Panc1 (cell line): ENCODE data around the gene PDZD4. TPM values are rescaled to one million over a fixed set of nuclear protein-coding genes. Genes with fewer than 3 reads are reported as not detected.

Source experiments
- ATAC-seq: fragments of 200-7000 bp; cut with Tn5 transposase; 2 replicates; pipeline ENCODE4 v1.9.1; 2020; ENCODE audit warnings: mild to moderate bottlenecking, moderate library complexity
- BruUV-seq: library from RNA; stranded (reverse); fragments of 400-500 nt; replicated peaks from 2 replicates; lab custom pipeline; 2021; lab: Mats Ljungman, UMichigan
- CTCF ChIA-PET: fragments of 300-600 bp; sonication (Branson Sonifier 250); formaldehyde crosslinking; loops from one replicate; lab custom pipeline; 2022; ENCODE audit warnings: antibody characterized with exemption; lab: Charles Lee
- POLR2A ChIA-PET: fragments of 300-600 bp; sonication (Branson Sonifier 250); formaldehyde crosslinking; loops from one replicate; lab custom pipeline; 2022; ENCODE audit warnings: antibody characterized with exemption; lab: Charles Lee
- DNase-seq: peaks from one replicate; pipeline ENCODE4 v3.0.0-alpha.2; 2010; ENCODE audit warnings: low read depth, low spot score
- H3K27ac ChIP-seq: 2 replicates; pipeline ENCODE4 v1.5.1; 2011; ENCODE audit warnings: mild to moderate bottlenecking, low read length, inconsistent platforms
- H3K27me3 ChIP-seq: fragments of 200-500 bp; sonication (Bioruptor generic); 2 replicates; pipeline ENCODE4 v1.6.0; 2014; ENCODE audit warnings: low read length, inconsistent platforms; ENCODE audit not compliant: control insufficient read depth, insufficient read depth
- H3K36me3 ChIP-seq: fragments of 200-500 bp; sonication (Bioruptor generic); 2 replicates; pipeline ENCODE4 v1.5.1; 2014; ENCODE audit warnings: inconsistent platforms, mild to moderate bottlenecking, low read length, moderate library complexity; ENCODE audit not compliant: control insufficient read depth, insufficient read depth
- H3K4me1 ChIP-seq: 2 replicates; pipeline ENCODE4 v1.5.1; 2011; ENCODE audit warnings: inconsistent platforms, mild to moderate bottlenecking, low read length, moderate library complexity; ENCODE audit not compliant: control insufficient read depth, insufficient read depth
- H3K4me3 ChIP-seq, 2 experiments: 2 replicates each; pipeline ENCODE4 v1.5.1; 2011 to 2012; ENCODE audit warnings: low read depth in 2 of 2, low read length in 2 of 2, mild to moderate bottlenecking in 2 of 2, inconsistent platforms in 1 of 2, moderate library complexity in 1 of 2
- H3K9me3 ChIP-seq: fragments of 200-500 bp; sonication (Bioruptor generic); 2 replicates; pipeline ENCODE4 v1.5.1; 2014; ENCODE audit warnings: low read depth, mild to moderate bottlenecking, inconsistent platforms, low read length, moderate library complexity; ENCODE audit not compliant: control insufficient read depth, insufficient read depth
- CTCF ChIP-seq: fragments of 450-650 bp; IDR thresholded peaks from 2 replicates; pipeline ENCODE4 v1.5.1; 2017; ENCODE audit warnings: mild to moderate bottlenecking
- POLR2AphosphoS5 ChIP-seq: IDR thresholded peaks from 2 replicates; pipeline ENCODE4 v1.6.1; 2012; ENCODE audit warnings: mild to moderate bottlenecking, low read depth, low read length, moderate library complexity
- REST ChIP-seq, 2 experiments: IDR thresholded peaks; 2 replicates each; pipeline ENCODE4 v1.6.1; 2011 to 2012; ENCODE audit warnings: low read depth in 2 of 2, control low read depth in 1 of 2, low read length in 1 of 2, mild to moderate bottlenecking in 1 of 2, moderate library complexity in 1 of 2; ENCODE audit not compliant: insufficient read depth in 1 of 2
- SIN3A ChIP-seq: IDR thresholded peaks from 2 replicates; pipeline ENCODE4 v1.6.1; 2012; ENCODE audit warnings: low read depth, mild to moderate bottlenecking, low read length, moderate library complexity, borderline replicate concordance; ENCODE audit not compliant: insufficient read depth
- TCF7L2 ChIP-seq: IDR thresholded peaks from 2 replicates; pipeline ENCODE4 v1.6.1; 2011; ENCODE audit warnings: mild to moderate bottlenecking, low read depth, low read length, inconsistent platforms
- in situ Hi-C: cut with HindIII; loops from 2 replicates; pipeline ENCODE4 v1.10.0; 2016; ENCODE audit warnings: low sequenced_read_pairs, low pct_unique_long_range_greater_than_20kb
- intact Hi-C: fragments of 100-400 bp; cut with micrococcal nuclease; formaldehyde crosslinking; loops from one replicate; pipeline ENCODE4 v1.10.0; 2022; ENCODE audit not compliant: unreplicated experiment
- total RNA-seq: library from RNA; stranded (reverse); gene quantifications from one replicate; pipeline ENCODE4 v1.2.1, GENCODE V29; 2021; ENCODE audit not compliant: unreplicated experiment

Gene PDZD4
- total RNA-seq, 1 experiment from 2014 or later = 37.2 TPM

- in situ Hi-C loops = no loop called here
These were observed 31.0 kb downstream of the PDZD4 start for GRCh38 chrX:153799326-153799725.

GRCh38 chrX:153797415-153798015, 32.8 kb downstream of the PDZD4 start:
- H3K9me3 ChIP-seq = no peaks in the 10 kb centered on the region
- TF ChIP-seq REST (IDR thresholded peaks at IDR 0.05; ENCODE audit: insufficient read depth in 1 of 2, low read depth in 2 of 2, low read length in 1 of 2) (no peak), TCF7L2 (no peak), CTCF (no peak)
- H3K36me3 ChIP-seq = peaks cover 3% of the 10 kb centered on the region
- intact Hi-C loops (no loop called here), in situ Hi-C loops (no loop called here)
- no peak for ATAC-seq
- CTCF ChIA-PET = no interaction called here
- no peaks in the 10 kb centered on the region for H3K27me3 ChIP-seq
- DNase-seq = no peak
- POLR2A ChIA-PET = no interaction called here
- H3K4me1 ChIP-seq = peaks cover 16% of the 10 kb centered on the region
- no TSS peak for BruUV-seq
- H3K4me3 ChIP-seq = no peak overlapping the region
- H3K27ac ChIP-seq = no peak overlapping the region

More at GRCh38 chrX:153799326-153799725, 31.0 kb downstream of the PDZD4 start:
- ChIA-PET POLR2A (no interaction called here), CTCF (no interaction called here)
- DNase-seq (no peak), ATAC-seq (no peak)
- Histone ChIP-seq H3K36me3 (peaks cover 3% of the 10 kb centered on the region; the same call in 1 of the 2 replicates), H3K9me3 (no peaks in the 10 kb centered on the region), H3K27ac (no peak overlapping the region), H3K4me1 (peaks cover 10% of the 10 kb centered on the region), H3K27me3 (no peaks in the 10 kb centered on the region), H3K4me3 (no peak overlapping the region)
- intact Hi-C loops = no loop called here
- BruUV-seq = no TSS peak
- TF ChIP-seq SIN3A = no peak
- no peak; the same call in 1 of the 2 replicates for TF ChIP-seq POLR2AphosphoS5
- TF ChIP-seq REST (IDR thresholded peaks at IDR 0.05; ENCODE audit: insufficient read depth in 1 of 2, low read depth in 2 of 2, low read length in 1 of 2) = no peak
- TF ChIP-seq TCF7L2 = no peak
- TF ChIP-seq CTCF = no peak
